HG03064 (cell line): Measurements from ENCODE around the gene P4HB.
A peak's percentile ranks its signal among the peaks of the same experiment; 100 is the strongest.

ENCODE experiments used
- ATAC-seq: cut with Tn5 transposase; IDR thresholded peaks from one replicate; pipeline ENCODE4 v1.9.1; 2021; ENCODE audit warnings: low read depth; ENCODE audit not compliant: unreplicated experiment

The P4HB gene

DNA sequence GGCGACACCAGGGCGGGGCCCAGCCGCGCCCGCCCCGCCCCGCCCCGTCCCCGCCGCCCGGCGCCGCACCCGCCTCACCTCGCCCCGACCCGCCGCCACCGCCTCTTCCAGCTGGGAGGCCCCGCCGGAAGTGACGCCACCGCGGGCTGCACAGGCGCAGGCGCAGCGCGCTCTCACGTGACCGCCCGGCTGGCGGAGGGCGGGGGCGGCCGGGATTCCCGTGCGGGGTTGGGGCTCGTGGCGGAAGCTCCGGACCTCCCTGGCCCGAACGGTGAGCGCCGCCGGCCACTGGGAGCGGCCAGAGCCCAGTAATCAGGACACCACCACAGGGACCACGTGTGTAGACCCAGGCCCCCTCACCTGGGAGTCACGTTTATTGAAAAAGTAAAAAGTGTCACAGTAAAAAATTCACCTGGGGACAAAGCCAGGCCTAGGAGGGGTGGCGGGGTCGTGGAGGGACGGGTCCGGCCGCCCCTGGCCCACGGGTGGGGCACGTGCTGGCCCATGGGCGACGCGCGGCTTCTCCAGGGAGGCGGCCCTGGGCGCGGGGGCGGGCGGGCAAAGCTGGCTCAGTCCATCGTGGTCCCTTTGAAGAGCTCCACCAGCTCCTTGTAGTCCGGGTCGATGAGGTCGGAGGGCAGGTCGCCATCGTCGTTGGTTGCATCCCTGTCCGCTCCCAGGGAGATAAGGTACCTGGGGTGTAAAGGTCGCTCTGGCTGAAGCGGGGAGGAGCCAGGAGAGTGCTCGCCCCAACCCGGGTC lies 27.0 kb downstream of the P4HB start, which contains the start of gene MCRIP1:
TSS of gene MCRIP1 (minus strand) at position 132 of the 761 bp plus-strand sequence. CDS start 8,785 bp downstream, outside the sequence.
- peak; percentile 54 for ATAC-seq

DNA sequence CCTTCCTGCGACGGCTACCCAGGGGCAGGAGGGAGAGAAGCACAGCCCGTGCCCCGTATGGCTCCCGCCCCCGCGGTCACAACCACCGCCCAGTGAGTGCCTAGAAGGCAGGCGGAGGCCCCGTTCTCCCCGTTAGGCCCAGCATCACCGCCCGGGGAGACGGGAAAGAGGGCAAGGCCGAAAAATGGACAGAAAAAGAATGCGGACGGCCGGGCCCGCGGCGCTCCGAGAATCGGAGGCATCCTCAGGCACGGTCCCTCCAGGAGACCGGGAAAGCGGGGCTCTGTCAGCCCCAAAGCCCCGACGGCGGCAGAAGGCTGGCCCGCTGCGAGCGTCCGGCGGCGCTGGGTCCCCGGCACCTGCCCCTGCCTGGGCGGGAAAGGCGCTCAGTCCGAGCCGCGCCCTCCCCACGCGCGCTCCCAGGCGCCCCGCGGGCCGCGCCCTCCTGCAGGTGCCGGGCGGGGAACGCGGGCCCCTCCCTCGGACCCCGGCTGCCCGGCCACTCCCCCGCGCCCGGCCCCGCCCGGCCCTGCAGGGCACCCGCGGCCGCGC lies 27.7 kb downstream of the P4HB start:
- peak; percentile 63 for ATAC-seq

DNA sequence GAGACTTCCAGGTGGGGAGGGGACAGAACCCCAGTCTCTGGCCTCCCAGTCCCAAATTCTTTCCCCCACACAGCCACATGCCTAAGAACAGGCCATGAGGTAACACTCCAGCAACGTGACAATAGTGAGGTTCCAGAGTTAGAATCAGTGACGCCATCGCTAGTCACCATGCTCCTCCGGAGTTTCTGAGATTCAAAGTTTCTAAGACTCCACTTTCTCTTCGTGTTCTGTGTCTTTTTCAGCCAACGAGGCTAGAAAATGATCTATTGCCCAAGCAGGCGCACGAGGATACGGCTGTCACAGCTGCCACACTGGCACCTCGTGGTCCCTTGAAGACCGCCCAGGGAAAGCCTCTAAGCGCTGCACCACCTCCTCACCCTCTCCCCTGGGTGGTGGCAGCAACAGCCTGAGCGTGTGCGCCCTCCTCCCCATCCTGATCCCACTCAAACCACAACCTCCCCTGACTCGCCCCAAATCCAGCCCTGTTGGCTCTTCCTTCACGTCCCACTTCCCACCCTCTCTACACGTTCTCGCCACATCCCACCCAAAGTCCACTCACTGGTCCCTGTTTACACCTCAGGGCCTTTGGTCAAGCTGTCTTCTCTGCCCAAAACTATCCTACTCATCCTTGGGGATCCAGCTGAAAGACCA lies 28.3 kb downstream of the P4HB start:
- no peak for ATAC-seq

DNA sequence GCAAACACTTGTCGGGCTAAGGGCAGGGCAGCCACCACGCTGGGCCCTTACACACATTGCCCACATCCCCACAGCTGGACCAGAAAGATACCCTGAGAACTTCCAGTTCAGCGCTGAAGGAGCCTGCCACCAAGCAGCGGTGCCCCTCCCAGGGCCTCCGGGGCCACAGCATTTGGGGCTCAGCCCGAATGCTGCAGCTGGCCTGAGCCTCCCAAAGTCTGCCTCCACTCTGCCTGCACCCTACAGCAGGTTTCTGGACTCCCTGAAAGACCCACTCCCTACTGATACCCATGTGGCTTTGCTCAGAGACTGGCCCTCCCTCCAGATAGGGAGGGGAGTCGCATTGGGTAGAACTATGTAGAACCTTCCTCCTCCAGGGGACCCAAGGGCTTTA lies 28.8 kb downstream of the P4HB start:
- no peak for ATAC-seq

DNA sequence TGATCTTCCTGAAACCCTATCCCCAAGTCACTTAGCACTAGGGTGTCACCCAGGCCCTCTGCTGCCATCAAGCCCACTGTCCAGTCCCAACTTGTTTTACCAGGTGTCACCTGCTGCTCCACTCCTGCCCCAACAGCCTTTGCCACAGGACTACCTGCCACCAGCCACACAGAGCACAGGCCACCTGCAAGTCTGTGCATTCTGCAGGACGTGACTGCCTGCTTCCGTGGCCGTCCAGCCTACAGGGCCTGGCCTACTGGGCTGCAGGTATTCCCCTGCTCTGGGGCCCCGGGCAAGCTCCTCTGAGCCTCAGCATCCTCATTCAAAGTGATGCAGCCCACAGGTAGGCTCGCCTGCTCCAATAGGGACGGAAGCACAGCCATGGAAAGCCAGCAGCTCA lies 30.5 kb downstream of the P4HB start:
- no peak for ATAC-seq

DNA sequence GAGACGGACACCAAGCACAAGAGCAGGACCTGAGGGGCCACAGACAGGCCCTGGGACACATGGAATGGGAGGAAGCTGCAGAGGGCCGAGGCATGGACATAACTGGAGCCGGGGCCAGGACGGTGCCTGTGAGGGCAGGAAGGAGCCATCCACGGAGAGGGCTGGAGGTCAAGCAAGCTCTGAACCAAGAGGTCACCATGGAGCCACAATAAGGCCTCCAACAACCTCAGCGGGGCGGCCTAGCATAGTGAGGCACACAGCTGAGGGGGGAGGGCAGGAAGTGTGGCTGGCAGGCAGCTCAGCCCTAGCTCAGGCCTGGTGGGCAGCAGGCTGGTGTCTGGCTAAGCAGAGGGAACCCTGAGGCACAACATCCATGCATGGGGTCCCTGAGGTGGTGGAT lies 31.7 kb downstream of the P4HB start:
- ATAC-seq: no peak

DNA sequence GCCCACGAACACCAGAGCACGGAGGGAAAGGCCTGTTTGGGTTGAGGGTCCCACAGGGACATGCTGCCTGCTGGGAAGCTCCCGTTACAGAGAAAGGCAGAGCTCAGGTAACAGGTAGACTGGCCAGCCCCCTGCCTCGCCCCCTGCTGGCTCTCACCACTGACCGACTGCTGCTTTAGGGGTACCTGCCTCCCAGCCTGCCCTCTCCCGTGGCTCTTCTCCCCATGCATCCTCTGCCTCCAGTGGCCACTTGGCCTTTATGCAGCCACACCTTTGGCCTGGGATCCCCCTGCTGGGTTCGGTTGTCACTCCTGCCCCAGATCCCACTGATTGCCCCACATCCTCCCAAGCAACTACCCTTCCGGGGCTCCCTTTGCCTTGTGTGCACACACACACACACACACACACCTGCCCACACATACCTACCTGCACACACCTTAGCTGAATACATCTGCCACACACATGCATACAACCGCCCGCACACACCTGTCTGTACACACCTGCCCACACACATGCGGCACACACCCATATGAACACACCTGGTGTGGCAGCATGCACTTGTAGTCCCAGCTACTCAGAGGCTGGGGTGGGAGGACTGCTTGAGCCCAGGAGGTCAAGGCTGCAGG lies 34.4 kb downstream of the P4HB start:
- ATAC-seq: no peak

DNA sequence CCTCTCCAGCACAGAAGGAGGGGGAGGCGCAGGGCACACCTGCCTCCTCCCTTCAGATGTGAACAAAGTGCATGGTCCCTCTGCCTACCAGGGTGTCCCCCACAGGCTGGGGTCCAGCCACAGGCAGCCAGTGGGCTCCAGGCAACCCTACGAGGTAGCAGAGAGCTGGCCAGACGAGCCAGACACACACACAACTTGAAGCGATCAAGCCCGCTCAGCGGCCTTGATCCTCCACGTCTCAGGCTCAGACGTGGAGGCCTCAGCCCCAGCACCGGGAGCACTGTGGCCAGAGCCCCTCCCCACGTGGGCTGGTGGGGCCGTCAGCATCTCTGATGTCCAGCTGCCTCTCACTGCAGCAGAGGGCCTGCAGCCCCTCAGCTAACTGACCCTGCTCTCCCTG lies 35.7 kb downstream of the P4HB start:
- no peak for ATAC-seq

DNA sequence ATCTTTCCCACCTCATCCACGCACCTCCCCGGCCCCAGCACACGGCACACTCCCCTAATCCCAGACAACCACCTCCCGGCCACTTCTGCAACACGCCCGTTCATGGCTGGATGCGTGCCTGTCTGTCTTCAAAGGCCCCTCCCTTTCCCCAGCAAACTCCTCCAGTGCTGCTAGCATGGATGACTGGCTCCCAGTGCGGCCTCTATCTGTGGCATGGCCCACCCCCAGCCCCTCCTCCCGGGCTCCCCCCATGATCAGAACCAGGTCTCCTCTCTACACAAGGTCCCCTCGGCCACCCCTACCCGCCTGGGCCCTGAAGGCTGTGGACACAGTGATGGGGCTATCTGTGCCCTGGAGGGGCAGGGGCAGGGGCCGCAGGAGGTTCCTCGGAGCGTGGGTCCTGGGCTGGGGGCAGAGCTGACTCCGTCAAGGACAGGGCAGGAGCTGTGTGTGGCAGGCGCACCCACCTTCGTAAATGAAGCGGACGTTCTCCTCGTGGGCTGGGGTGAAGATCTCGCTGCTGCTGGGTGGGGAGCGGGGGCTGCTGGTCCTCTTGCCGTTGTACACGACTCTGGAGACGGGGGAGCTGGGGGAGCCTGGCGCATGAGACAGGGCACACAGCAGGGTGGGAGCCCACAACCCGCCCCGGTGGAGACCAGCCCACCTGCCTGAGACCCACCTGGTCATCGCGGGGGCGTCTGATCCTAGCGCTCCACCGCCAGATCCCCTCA lies 36.4 kb downstream of the P4HB start:
- no peak for ATAC-seq

DNA sequence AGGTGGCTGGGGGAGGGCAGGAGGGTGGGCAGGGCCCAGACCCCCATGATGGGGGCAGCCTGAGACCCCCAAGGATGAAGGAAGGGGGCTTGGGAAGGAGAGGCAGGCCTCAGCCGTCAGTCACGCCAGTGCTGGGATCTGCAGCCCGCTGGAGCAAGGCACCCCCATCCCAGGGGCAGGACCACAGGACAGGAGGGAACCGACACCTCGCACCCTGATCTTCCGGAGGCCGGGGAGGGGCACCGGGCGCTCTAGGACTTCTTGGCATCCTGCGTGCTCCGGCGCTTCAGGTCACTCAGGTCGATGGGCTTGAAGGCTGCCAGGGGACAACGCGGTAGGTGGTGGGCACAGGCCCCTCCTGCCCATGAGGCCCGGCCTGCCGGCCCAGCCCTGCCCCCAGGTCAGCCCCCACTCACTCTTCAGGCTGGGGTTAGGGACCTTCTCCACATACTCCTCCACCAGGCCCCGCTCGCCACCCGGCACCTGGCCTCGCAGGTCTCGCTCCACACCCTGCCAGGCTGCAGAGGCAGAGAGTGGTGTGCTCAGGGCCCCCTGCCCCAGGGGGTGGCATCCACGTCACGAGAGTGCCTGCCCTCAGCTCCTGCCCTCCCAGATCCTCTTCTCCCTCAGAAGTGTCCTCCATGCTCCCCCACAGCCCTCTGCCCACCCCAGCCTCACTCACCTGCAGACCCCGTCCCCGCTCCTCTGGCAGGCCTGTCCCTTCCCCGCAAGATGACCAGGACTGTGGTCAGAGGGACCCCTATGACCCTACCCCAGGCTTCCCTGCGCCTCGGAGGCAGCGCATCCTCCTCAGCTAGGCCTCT lies 37.1 kb downstream of the P4HB start:
- ATAC-seq: no peak

DNA sequence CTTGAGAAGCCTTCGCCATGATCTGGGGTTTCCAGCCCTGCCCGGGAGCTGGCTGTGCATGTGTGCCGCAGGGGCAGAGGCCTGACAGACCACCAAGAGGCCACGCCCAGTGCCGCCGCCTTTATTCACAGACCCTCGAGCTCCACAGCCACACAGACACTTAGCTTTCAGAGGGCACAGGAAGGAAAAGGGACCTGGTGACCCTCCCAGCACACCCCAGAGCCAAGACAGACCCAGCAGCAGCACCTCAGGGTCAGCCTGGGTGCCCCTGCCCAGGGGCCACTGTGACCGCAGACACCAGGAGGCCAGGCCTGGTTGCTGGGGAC lies 38.1 kb downstream of the P4HB start:
- ATAC-seq: no peak

DNA sequence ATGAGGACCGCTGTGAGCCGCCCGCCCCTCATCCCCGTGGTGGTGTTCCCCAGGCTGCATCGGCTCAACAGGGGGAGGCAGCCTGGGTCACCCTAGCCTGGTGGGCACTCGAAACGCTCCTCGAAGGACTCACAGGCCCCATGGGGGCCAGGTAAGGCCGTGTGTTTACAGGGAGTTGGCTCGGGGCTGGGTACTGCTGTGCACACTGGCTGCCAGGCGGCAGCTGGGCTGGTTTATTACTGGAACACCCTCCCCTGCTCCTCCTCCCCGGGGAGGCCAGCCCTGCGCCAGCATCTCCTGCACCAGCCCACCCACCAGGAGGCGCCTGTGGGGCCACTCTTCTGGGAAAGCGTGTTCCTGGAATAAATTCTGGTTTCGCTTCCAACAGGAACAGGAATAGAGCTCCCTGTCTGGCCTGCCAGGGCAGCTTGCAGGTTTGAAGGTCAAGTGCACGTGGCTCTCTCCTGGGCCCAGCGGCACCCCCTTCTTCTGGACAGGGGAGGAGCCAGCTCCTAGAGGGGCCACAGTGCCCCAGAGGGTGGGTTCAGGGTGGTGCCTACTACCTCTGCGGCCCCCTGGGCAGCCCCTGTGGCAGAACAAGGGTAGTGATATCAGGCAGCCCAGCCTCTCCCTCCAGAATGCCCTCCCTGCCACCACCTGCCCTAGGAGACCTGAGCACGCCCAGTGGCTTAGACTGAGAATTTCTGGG lies 38.6 kb downstream of the P4HB start:
- no peak for ATAC-seq

DNA sequence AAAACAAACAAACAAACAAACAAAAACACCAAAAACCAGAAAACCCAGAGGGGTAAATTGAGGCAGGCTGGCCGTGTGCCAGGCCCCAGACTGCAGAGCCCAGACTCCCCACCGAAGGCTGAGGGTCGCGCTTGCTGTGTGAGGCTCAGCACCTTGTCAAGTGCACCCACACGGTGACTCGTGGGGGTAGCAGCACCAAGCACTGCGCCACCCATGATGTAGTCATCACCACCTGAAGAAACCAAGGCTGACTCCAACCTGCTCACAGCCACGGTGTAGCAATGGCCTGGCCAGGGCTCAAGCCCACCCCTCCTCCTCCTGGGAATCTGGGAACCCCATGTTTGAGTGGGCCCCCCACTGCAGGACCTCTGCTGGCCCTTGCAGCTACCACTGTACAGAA lies 39.2 kb downstream of the P4HB start:
- ATAC-seq: no peak

DNA sequence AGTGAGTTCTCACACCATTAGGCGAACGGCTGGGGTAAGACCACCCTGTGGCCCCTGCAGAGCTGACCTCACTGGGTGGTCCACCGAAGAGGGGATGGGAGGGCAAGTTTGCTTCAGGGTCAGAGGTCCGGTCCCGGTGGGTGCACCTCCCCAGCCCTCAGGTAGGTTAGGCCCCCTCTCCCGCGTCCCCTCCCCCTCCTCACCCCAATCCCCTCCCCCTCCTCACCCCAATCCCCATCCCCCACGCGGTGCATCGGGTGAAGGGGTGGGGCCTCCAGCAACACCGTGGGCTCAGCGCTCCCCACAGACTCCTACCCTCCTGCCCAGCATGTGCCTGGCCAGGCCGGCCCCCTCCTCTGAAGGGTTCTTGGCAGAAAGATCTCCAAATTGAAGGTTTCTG lies 40.6 kb downstream of the P4HB start:
- ATAC-seq: no peak

DNA sequence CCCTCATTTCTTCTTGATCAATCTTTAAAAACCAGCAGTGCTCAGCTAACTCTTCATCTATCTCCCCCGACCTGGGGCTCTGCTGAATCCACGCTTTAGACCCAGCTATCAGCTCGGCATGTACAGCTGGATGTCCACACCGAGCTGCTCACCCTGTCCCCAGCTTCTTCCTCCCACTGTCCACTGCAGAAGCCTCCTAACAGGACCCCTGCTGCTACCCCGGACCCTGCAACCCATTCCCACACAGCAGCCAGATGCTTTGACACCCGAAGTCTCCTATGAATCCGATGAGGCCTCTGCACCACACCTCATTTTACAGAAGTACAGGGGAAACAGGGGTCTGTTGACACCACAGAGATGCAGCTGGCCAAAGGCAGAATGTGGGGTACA lies 42.6 kb downstream of the P4HB start:
- no peak for ATAC-seq

DNA sequence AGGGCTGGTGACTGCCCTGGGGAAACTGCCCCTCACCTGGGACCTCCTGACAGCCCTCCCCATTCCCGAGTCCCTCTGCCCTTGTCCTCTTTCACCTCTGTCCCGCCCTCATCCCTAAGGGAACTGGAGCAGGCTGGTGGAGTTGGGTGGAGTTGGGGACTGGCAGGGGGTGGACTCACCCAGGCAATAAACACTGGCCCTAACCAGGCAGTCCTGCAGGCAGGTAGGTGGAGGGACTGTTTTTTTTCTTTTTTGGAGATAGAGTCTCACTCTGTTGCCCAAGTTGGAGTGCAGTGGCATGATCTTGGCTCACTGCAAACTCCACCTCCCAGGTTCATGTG lies 44.7 kb downstream of the P4HB start:
- no peak for ATAC-seq

DNA sequence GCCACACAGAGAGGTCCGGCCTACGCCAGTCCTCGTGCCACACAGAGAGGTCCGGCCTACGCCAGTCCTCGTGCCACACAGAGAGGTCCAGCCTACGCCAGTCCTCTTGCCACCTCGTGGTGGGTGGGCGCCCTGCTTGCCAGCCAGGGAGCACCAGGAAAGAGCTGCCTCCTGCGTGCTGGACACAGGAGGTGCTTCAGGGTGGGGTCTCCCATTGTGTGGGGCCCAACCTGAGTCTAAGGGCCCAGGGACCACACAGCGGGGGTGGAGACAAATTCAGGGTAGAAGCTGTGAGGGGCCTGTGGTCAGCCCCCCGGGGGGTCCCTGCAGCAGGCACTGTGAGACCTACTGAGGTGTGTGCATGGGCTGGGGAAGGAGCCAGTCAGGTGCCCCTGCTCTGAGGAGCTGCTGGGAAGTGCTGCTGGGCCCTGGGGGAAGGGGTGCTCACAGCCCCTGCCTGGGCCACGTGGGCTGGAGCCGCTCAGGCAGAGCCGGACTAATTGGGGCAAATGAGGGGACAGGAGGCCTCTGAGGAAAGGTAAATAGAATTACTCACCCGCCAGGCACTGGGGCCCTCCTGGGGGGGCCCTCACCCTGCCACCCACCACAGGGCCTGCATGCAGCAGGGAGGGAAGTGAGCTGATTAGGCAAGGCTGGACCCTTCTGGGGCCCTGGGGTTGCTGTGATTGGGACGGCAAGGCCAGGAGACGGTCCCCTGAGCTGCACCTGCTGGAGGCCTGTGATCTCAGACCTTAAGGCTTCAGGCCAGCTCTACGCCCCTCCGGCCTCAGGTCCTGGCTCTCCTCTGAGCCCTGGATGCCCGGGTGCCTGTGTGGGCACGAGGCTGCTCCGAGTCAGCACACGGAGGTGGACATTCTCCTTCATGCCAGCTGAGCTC lies 45.3 kb downstream of the P4HB start:
- no peak for ATAC-seq

DNA sequence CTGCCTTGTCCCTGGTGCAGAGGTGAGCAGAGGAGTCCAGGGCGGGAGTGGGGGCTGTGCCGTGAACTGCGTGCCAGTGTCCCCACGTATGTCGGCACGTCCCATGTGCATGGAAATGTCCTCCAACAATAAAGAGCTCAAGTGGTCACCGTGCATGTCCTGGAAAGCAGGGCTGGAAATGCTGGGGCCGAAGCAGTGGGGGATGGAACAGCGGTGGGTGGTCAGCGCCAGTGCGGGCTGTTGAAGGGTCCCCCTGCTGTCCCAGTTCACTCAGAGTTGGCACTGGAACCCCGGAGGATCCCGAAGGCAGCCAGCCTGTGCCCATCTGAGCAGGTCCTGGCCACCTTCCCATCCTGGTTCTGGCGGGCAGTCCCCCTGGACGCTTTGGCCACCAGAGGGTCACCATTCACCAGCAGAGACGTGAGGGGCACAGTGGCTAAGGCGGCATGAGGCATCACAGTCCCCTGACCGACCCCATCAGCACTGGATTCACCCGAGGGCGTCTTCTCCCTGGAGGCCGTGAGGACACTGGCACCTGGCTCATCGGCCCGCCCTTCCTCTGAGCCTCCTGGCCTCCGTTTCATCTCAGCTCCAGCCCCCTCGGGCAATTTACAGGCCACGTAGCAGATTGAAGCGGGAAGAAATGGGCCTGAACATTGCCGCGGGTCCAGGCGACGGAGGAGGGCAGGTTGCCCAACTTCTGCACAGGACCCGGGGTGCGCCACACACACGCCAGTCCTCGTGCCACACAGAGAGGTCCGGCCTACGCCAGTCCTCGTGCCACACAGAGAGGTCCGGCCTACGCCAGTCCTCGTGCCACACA lies 46.3 kb downstream of the P4HB start:
- ATAC-seq: no peak
